Subcutaneous abdominal adipose tissue (tissue), 5 donors: ENCODE measurements around the gene WWC1.
A peak's percentile ranks its signal among the peaks of the same experiment; 100 is the strongest.

Source experiments
- H3K27ac ChIP-seq: one replicate; pipeline ENCODE4 v1.7.0; 2013; ENCODE audit warnings: low read depth, mild to moderate bottlenecking, inconsistent platforms, low read length, moderate library complexity
- H3K27me3 ChIP-seq, 5 donors: one replicate each; pipeline ENCODE4 v1.7.0; 2013; ENCODE audit warnings: low read length in 5 of 5, inconsistent platforms in 1 of 5; ENCODE audit not compliant: control insufficient read depth in 5 of 5, insufficient read depth in 4 of 5
- H3K36me3 ChIP-seq, 5 donors: one replicate each; pipeline ENCODE4 v1.7.0; 2013; ENCODE audit warnings: low read length in 5 of 5; ENCODE audit not compliant: control insufficient read depth in 5 of 5, insufficient read depth in 5 of 5
- H3K4me1 ChIP-seq, 5 donors: one replicate each; pipeline ENCODE4 v1.7.0; 2013; ENCODE audit warnings: low read length in 5 of 5, mild to moderate bottlenecking in 3 of 5, moderate library complexity in 1 of 5; ENCODE audit not compliant: control insufficient read depth in 5 of 5, insufficient read depth in 5 of 5
- H3K4me3 ChIP-seq, 5 donors: one replicate each; pipeline ENCODE4 v1.7.0; 2013; ENCODE audit warnings: low read length in 5 of 5, low read depth in 1 of 5
- H3K9ac ChIP-seq, 5 donors: one replicate each; pipeline ENCODE4 v1.7.0; 2013; ENCODE audit warnings: low read length in 5 of 5, mild to moderate bottlenecking in 4 of 5, moderate library complexity in 3 of 5
- H3K9me3 ChIP-seq, 5 donors: one replicate each; pipeline ENCODE4 v1.7.0; 2013; ENCODE audit warnings: low read length in 5 of 5; ENCODE audit not compliant: control insufficient read depth in 5 of 5
- donor health status: healthy.
- donor health status: healthy.
- donor health status: healthy.
- donor health status: healthy.
- donor health status: healthy.

Gene WWC1

GRCh38 chr5:168482361-168482760, 190.9 kb downstream of the WWC1 start:
- Histone ChIP-seq H3K36me3 (no peaks in the 10 kb centered on the region), H3K27ac (no peak overlapping the region), H3K9ac (no peak overlapping the region), H3K27me3 (peaks cover 0 to 3% (median 0%) of the 10 kb centered on the region in 5 donors), H3K4me3 (no peak overlapping the region), H3K4me1 (peaks cover 2 to 13% (median 13%) of the 10 kb centered on the region in 5 donors), H3K9me3 (no peaks in the 10 kb centered on the region)

- H3K4me3 ChIP-seq: peak within 1 kb of the TSS; percentile 93 to 100 (median 97)
- H3K4me1 ChIP-seq: peaks cover 3 to 16% (median 16%) of the 10 kb centered on the region in 5 donors
- no peaks in the 10 kb centered on the region for H3K9me3 ChIP-seq
- peaks cover 18 to 34% (median 28%) of the 10 kb centered on the region in 5 donors for H3K36me3 ChIP-seq
- H3K9ac ChIP-seq: peak within 1 kb of the TSS; percentile 57 to 93 (median 82)
- peak within 1 kb of the TSS; percentile 81 for H3K27ac ChIP-seq
- H3K27me3 ChIP-seq: peaks cover 0 to 3% (median 0%) of the 10 kb centered on the region in 5 donors
These were observed 194.9 kb downstream of the WWC1 start, which contains the start of gene RARS1 for GRCh38 chr5:168486136-168486879. RARS1 (plus strand) TSS chr5:168486471; CDS start chr5:168486499, 28 bp downstream.

DNA sequence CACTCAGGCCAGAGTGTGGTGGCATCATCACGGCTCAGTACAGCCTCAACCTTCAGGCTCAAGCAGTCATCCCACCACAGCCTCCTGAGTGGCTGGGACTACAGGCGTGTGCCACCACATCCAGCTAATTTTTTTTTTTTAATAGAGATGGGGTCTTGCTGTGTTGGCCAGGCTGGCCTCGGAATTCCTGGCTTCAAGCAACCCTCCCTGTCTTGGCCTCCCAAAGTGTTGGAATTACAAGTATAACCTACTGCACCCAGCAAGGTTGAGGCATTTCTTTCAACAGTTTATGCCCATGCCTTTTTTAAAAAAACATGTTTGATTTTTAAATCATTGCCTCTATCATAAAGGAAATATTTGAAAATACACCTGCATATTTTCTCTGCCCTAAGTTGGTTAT, 197.6 kb downstream of the WWC1 start:
- peaks cover 3 to 16% (median 16%) of the 10 kb centered on the region in 5 donors for H3K4me1 ChIP-seq
- H3K9me3 ChIP-seq: no peaks in the 10 kb centered on the region
- peaks cover 43 to 61% (median 51%) of the 10 kb centered on the region in 5 donors for H3K36me3 ChIP-seq
- no peak overlapping the region for H3K4me3 ChIP-seq
- H3K27me3 ChIP-seq: no peaks in the 10 kb centered on the region
- H3K27ac ChIP-seq: no peak overlapping the region
- no peak overlapping the region for H3K9ac ChIP-seq

DNA sequence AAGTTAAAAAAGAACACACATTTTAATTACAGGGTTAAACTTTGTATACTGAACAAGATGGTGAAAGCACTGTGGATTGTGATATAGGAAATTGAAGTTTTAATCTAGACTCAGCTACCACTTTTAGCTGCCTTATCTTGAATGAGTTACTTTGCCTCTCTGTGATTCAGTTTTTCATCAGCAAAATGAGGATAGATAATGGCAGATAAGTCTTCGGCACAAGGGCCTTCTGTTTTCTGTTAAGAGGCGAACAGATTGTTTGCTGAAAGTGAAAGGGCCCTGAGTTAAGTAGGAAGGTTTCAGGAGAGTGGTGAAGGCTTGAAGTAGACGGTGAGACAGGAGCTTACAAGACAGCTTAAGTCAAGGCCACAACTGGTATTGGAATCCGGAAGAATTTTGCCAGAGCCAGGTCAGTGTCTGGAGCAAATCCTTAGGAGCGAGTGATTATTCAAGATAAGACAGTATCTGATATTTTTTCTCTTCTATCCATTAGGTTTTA, 202.7 kb downstream of the WWC1 start:
- Histone ChIP-seq H3K4me1 (no peaks in the 10 kb centered on the region), H3K4me3 (no peak overlapping the region), H3K9me3 (no peaks in the 10 kb centered on the region), H3K27ac (no peak overlapping the region), H3K27me3 (no peaks in the 10 kb centered on the region), H3K36me3 (peaks cover 68 to 100% (median 81%) of the 10 kb centered on the region in 5 donors), H3K9ac (no peak overlapping the region)

DNA sequence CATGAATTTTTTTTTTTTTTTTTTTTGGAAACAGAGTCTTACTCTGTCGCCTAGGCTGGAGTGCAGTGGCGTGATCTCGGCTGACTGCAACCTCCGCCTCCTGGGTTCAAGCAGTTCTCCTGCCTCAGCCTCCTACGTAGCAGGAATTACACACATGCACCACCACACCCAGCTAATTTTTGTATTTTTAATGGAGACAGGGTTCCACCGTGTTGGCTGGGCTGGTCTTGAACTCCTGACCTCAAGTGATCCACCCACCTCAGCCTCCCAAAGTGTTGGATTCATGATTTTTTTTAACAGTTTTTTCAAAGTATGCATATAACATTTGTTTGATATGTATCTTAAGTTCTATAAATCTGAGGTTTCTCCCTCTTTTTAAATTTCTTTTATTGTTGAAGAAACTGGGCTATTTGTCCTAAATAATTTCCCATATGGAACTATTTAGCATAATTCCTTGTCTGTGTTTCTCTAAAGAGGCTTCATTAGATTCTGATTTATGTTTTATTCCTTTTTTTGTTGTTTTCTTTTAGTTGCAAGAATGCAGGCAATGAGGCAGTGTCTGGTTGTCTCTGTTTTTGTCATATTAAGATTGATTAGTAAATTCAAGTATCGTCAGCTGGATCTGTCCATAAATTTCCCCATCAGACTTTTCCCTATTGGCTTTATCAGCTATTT, 211.3 kb downstream of the WWC1 start:
- Histone ChIP-seq H3K4me3 (no peak overlapping the region), H3K9ac (no peak overlapping the region), H3K27me3 (no peaks in the 10 kb centered on the region), H3K36me3 (peaks cover 47 to 65% (median 54%) of the 10 kb centered on the region in 5 donors), H3K27ac (no peak overlapping the region), H3K9me3 (no peaks in the 10 kb centered on the region), H3K4me1 (no peaks in the 10 kb centered on the region)

DNA sequence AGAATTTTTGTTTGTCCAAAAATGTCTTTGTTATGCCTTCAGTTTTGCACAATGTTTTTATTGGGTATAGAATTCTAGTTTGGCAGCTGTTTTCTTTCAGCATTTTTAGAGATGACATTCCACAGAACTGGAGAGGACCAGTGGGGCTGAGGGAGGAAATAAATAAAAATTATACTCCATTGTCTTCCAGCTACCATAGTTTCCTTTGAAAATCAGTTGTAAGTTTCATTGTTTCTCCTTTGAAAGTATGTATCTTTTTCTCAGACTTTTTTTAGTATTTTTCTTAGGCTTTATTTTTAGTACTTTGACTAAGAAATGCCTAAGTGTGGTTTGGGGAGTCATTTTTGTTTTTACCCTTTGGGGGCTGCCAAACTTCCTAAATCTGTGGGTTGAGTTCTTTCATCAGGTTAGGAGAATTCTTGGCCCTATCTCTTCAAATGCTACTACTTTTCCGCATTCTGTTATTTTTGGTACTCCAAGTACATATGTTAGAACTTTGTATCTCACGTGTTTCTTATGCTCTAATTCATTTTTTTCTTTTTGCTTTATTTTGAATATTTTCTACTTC, 222.5 kb downstream of the WWC1 start:
- H3K9me3 ChIP-seq: peaks cover 0 to 6% (median 0%) of the 10 kb centered on the region in 5 donors
- no peak overlapping the region for H3K4me3 ChIP-seq
- no peaks in the 10 kb centered on the region for H3K27me3 ChIP-seq
- no peak overlapping the region for H3K27ac ChIP-seq
- H3K36me3 ChIP-seq: peaks cover 79 to 95% (median 87%) of the 10 kb centered on the region in 5 donors
- no peak overlapping the region for H3K9ac ChIP-seq
- no peaks in the 10 kb centered on the region for H3K4me1 ChIP-seq
